Measurements from ENCODE around the gene WNT10A.
A peak's percentile ranks its signal among the peaks of the same experiment; 100 is the strongest.

The WNT10A gene

GRCh38 chr2:218871345-218872302 is 9.0 kb upstream of the WNT10A start:
- ChIA-PET CTCF (interaction anchor here (1.0 kb wide), 1 partner anchor 27 kb away, joined by 4 read pairs; no protein-coding TSS in a partner anchor), POLR2A (no interaction called here)
- TF ChIP-seq PKNOX1 (IDR thresholded peaks at IDR 0.05) (no peak), HDGF (IDR thresholded peaks at IDR 0.05; ENCODE audit: borderline replicate concordance) (no peak), BHLHE40 (IDR thresholded peaks at IDR 0.05; ENCODE audit: borderline replicate concordance) (no peak), LEF1 (IDR thresholded peaks at IDR 0.05; ENCODE audit: borderline replicate concordance) (no peak), L3MBTL2 (conservative IDR thresholded peaks at IDR 0.05) (no peak)
- DNase-seq (ENCODE audit: extremely low spot score): no peak

GRCh38 chr2:218872645-218873358 is 7.8 kb upstream of the WNT10A start:
- POLR2A ChIA-PET: no interaction called here
- CTCF ChIA-PET: interaction anchor here (1.0 kb wide), 1 partner anchor 26 kb away, joined by 4 read pairs; no protein-coding TSS in a partner anchor
- DNase-seq (ENCODE audit: extremely low spot score): no peak
- no peak for TF ChIP-seq FOXM1 (IDR thresholded peaks at IDR 0.05; ENCODE audit: borderline replicate concordance)
- TF ChIP-seq L3MBTL2 (conservative IDR thresholded peaks at IDR 0.05): no peak
- no peak for TF ChIP-seq SUZ12 (IDR thresholded peaks at IDR 0.05)
- TF ChIP-seq LEF1 (IDR thresholded peaks at IDR 0.05; ENCODE audit: borderline replicate concordance): no peak
- no peak for TF ChIP-seq TARDBP (IDR thresholded peaks at IDR 0.05)
- TF ChIP-seq HDGF (IDR thresholded peaks at IDR 0.05; ENCODE audit: borderline replicate concordance): no peak

- TF ChIP-seq ZNF384 (IDR thresholded peaks at IDR 0.05) (no peak), TARDBP (IDR thresholded peaks at IDR 0.05) (no peak), LEF1 (IDR thresholded peaks at IDR 0.05; ENCODE audit: borderline replicate concordance) (no peak), FOXM1 (IDR thresholded peaks at IDR 0.05; ENCODE audit: borderline replicate concordance) (no peak), NFRKB (IDR thresholded peaks at IDR 0.05) (no peak), BHLHE40 (IDR thresholded peaks at IDR 0.05; ENCODE audit: borderline replicate concordance) (no peak), L3MBTL2 (conservative IDR thresholded peaks at IDR 0.05) (no peak), PKNOX1 (IDR thresholded peaks at IDR 0.05) (no peak), CTBP1 (IDR thresholded peaks at IDR 0.05; ENCODE audit: borderline replicate concordance) (no peak), FOXA1 (IDR thresholded peaks at IDR 0.05) (no peak)
- DNase-seq (ENCODE audit: extremely low spot score): no peak
- CTCF ChIA-PET: interaction anchor here (0.5 to 3.8 kb wide), 5 partner anchors 15 to 128 kb away, joined by 3 to 71 read pairs (median 3); no protein-coding TSS in a partner anchor
- POLR2A ChIA-PET: no interaction called here
These were observed 7.1 kb upstream of the WNT10A start for GRCh38 chr2:218873359-218874194.

GRCh38 chr2:218875692-218876246 is 4.9 kb upstream of the WNT10A start:
- CTCF ChIA-PET: interaction anchor here (1.0 to 3.8 kb wide), 16 partner anchors 10 to 217 kb away, joined by 3 to 71 read pairs (median 6); partner anchors contain the start of gene WNT6
- POLR2A ChIA-PET: interaction anchor here (1.4 to 3.0 kb wide), 2 partner anchors 11 to 34 kb away, joined by 4 to 11 read pairs; no protein-coding TSS in a partner anchor
- TF ChIP-seq BHLHE40 (IDR thresholded peaks at IDR 0.05; ENCODE audit: borderline replicate concordance) (no peak), LEF1 (IDR thresholded peaks at IDR 0.05; ENCODE audit: borderline replicate concordance) (no peak), ELF4 (IDR thresholded peaks at IDR 0.05) (no peak), FOXK2 (IDR thresholded peaks at IDR 0.05) (no peak), ZNF384 (IDR thresholded peaks at IDR 0.05) (no peak), NFRKB (IDR thresholded peaks at IDR 0.05) (no peak), ARNT (IDR thresholded peaks at IDR 0.05) (no peak), SUZ12 (IDR thresholded peaks at IDR 0.05) (no peak)
- DNase-seq (ENCODE audit: extremely low spot score): no peak

GRCh38 chr2:218876562-218877219 is 4.0 kb upstream of the WNT10A start:
- peak; percentile 75 for DNase-seq (ENCODE audit: extremely low spot score)
- CTCF ChIA-PET: interaction anchor here (0.7 to 3.8 kb wide), 19 partner anchors 9 to 218 kb away, joined by 3 to 71 read pairs (median 6); partner anchors contain the start of gene WNT6
- POLR2A ChIA-PET: interaction anchor here (1.4 to 3.0 kb wide), 2 partner anchors 10 to 33 kb away, joined by 4 to 11 read pairs; no protein-coding TSS in a partner anchor
- TF ChIP-seq SP1 (IDR thresholded peaks at IDR 0.05): no peak
- TF ChIP-seq BHLHE40 (IDR thresholded peaks at IDR 0.05; ENCODE audit: borderline replicate concordance): no peak
- TF ChIP-seq NFRKB (IDR thresholded peaks at IDR 0.05): no peak
- no peak for TF ChIP-seq SUZ12 (IDR thresholded peaks at IDR 0.05)
- no peak for TF ChIP-seq FOXM1 (IDR thresholded peaks at IDR 0.05; ENCODE audit: borderline replicate concordance)
- TF ChIP-seq ELF4 (IDR thresholded peaks at IDR 0.05): no peak
- no peak for TF ChIP-seq HDGF (IDR thresholded peaks at IDR 0.05; ENCODE audit: borderline replicate concordance)
- TF ChIP-seq TARDBP (IDR thresholded peaks at IDR 0.05): no peak
- no peak for TF ChIP-seq FOXA1 (IDR thresholded peaks at IDR 0.05)
- TF ChIP-seq LEF1 (IDR thresholded peaks at IDR 0.05; ENCODE audit: borderline replicate concordance): no peak

All from HEK293T (cell line).